Measurements from ENCODE around the gene PEX14.
A peak's percentile ranks its signal among the peaks of the same experiment; 100 is the strongest.

PEX14 gene

DNA sequence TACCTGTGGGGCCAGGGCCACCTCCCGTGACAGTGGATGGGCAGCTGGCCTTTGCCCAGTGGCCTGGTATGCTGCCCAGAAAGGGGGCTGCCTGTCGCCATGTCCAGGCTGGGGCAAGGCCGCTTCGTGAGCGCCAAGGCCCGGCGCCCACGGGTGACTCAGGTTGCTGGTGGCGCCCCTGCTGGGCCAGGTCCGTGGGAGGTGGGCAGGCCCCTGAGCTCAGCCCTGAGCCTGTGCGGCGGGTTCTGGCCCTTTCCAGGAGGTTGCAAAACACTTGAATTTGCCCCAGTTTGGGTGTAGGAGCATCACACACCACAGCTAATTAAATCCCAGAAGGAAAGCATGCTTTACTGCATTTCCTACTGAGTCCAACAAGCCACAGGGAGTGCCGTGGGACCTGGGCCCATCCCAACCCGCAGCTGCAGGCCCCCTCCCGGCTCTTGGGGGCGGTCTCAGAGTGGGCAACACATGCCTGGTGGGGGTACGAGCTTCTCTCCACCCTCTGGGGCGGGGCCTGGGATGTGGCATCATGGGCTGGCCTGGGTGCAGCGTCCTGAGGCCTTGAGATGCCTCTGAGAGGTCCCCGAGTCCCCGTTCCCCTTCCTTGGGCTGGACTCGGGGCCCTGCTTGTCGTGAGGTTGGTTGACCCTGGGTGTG lies 159.8 kb downstream of the PEX14 start:
- Histone ChIP-seq H3K27me3 (no peaks in the 10 kb centered on the region), H3K9me3 (no peaks in the 10 kb centered on the region), H3K4me1 (peaks cover 7% of the 10 kb centered on the region), H3K4me3 (ENCODE audit: low read depth, low read length) (no peak overlapping the region), H3K36me3 (peaks cover 3% of the 10 kb centered on the region; the same call in 1 of the 2 replicates)
- TF ChIP-seq, protein P1, sequence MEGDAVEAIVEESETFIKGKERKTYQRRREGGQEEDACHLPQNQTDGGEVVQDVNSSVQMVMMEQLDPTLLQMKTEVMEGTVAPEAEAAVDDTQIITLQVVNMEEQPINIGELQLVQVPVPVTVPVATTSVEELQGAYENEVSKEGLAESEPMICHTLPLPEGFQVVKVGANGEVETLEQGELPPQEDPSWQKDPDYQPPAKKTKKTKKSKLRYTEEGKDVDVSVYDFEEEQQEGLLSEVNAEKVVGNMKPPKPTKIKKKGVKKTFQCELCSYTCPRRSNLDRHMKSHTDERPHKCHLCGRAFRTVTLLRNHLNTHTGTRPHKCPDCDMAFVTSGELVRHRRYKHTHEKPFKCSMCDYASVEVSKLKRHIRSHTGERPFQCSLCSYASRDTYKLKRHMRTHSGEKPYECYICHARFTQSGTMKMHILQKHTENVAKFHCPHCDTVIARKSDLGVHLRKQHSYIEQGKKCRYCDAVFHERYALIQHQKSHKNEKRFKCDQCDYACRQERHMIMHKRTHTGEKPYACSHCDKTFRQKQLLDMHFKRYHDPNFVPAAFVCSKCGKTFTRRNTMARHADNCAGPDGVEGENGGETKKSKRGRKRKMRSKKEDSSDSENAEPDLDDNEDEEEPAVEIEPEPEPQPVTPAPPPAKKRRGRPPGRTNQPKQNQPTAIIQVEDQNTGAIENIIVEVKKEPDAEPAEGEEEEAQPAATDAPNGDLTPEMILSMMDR (IDR thresholded peaks at IDR 0.05; ENCODE audit: low read depth, low read length): no peak
- DNase-seq: no peak

DNA sequence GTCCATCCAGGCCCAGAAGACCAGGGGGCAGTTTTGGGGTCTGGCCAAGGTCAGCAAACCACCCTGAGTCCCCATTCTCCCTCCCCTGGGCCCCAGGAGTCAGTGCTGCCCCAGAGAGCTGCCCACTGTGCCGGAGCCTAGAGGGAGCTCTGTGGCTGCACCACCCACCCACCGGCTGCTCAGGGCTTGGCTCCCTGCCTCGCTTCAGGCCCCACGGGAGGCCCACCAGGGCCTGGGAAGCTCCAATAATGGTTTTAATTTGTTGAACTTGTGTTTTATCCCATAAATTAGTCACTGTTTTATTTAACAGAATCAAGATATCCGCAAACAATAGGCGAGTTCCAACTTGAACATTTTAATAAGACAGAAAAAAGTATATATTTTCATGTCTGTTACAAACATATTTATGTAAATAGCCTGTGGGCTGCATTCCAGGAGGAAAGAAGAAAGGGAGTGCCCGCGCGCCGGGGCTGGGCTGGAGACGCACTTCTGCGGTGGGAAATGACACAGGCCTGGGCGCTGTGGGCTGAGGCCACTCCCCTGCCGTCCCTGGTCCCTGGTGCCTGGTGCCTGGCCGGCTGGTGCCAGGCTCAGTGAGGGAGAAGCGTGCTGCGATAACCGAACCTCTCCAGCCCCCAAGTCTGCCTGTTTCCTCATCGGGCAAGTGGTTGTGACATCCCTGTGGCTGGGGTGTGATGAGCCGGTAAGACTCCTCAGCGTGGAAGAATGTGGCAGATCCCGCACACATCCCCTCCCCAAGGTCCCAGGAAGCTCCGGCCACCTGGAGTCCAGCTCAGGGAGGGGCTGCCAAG lies 160.5 kb downstream of the PEX14 start:
- Histone ChIP-seq H3K9me3 (no peaks in the 10 kb centered on the region), H3K36me3 (peaks cover 8% of the 10 kb centered on the region; the same call in 1 of the 2 replicates), H3K4me1 (peaks cover 13% of the 10 kb centered on the region), H3K27me3 (no peaks in the 10 kb centered on the region), H3K4me3 (ENCODE audit: low read depth, low read length) (no peak overlapping the region)
- TF ChIP-seq, protein P1 (IDR thresholded peaks at IDR 0.05; ENCODE audit: low read depth, low read length): no peak
- DNase-seq: peak; percentile 45

DNA sequence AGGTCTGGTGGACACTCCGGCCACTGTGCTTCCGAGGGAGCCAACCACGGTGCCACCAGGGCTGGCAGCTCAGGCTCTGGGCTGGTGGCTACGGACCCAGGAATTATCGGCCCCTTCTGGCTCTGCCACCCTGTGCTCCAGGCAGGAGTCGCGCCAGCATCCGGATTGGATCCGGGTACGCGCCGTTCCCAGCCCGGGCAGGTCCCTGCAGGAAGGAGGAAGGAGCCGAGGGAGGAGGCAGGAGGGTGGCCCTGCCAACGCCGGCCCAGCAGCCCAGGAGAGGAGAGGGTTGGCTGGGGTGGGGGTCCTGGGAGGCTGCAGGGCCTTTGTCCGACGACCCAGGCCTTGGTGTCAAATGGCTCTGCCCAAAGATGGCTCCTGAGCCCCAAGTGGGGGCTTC lies 161.2 kb downstream of the PEX14 start:
- Histone ChIP-seq H3K36me3 (peaks cover 8% of the 10 kb centered on the region; the same call in 1 of the 2 replicates), H3K27me3 (no peaks in the 10 kb centered on the region), H3K9me3 (no peaks in the 10 kb centered on the region), H3K4me3 (ENCODE audit: low read depth, low read length) (no peak overlapping the region), H3K4me1 (peaks cover 20% of the 10 kb centered on the region)
- TF ChIP-seq, protein P1 (IDR thresholded peaks at IDR 0.05; ENCODE audit: low read depth, low read length): no peak
- no peak for DNase-seq

DNA sequence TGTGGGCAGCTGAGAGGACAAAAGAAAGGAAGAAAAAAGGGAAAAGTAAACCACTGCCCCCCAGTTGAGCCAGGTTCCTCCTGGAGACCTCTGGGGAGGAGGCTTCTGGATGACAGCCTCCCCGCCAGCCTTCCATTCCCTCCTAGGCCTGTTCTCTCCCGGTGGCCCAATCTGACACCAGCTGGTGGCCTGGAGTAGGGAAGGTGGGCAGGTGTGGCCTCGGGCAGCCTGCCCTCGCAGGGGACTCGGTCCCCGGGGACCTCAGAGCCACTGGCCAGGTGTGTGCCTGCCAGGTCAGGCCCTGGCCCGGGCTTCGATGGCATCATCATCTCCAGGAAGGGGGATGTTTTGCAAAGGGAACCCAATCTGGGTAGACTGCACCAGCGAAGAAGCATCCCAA lies 162.7 kb downstream of the PEX14 start:
- TF ChIP-seq, protein P1 (IDR thresholded peaks at IDR 0.05; ENCODE audit: low read depth, low read length): no peak
- peaks cover 26% of the 10 kb centered on the region for H3K4me1 ChIP-seq
- H3K27me3 ChIP-seq: no peaks in the 10 kb centered on the region
- H3K4me3 ChIP-seq (ENCODE audit: low read depth, low read length): no peak overlapping the region
- H3K9me3 ChIP-seq: no peaks in the 10 kb centered on the region
- H3K36me3 ChIP-seq: peaks cover 8% of the 10 kb centered on the region; the same call in 1 of the 2 replicates
- no peak for DNase-seq

DNA sequence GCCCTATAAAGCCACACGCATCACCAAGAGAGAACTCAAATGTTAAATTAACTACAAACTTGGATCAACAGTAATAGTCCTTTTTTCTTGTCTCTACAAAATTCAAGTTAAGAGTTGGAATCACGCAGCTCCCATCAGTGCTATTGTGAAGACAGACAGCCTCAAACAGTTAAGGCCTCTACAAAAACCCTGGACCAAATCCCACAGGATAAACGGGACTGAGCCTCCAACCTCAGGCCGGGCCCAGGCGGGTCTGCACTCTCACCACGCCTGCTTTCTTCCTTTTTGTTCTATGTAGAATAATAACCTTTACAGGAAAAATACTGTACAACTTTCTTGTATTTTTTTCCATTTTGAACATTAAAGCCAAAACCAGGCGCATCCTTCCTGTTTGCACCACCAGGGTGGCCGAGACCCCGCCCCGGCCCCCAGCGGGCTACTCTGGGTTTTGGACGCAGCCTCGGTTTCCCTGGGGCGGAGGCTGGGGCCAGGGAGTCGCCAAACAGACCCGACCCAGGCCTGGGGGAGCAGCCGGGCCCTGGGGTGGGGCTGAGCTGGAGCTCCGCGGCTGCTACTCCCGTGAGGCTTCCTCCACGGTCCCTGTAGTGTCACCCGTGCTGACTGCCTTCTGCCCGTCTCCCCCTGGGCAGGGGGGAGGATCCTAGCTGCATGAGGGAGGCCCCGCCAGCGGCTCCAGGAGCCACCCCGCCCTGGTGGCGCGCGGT lies 163.2 kb downstream of the PEX14 start:
- Histone ChIP-seq H3K4me1 (peaks cover 26% of the 10 kb centered on the region), H3K27me3 (no peaks in the 10 kb centered on the region), H3K4me3 (ENCODE audit: low read depth, low read length) (no peak overlapping the region), H3K9me3 (no peaks in the 10 kb centered on the region), H3K36me3 (peaks cover 8% of the 10 kb centered on the region; the same call in 1 of the 2 replicates)
- DNase-seq: no peak
- TF ChIP-seq, protein P1 (IDR thresholded peaks at IDR 0.05; ENCODE audit: low read depth, low read length): no peak
